GM12865 (cell line): ENCODE data around the gene UAP1L1.

Source experiments
- DNase-seq: peaks from one replicate; pipeline ENCODE4 v3.0.0; 2010; ENCODE audit warnings: low read depth
- H3K4me3 ChIP-seq: 2 replicates; pipeline ENCODE4 v1.5.1; 2011; ENCODE audit warnings: mild to moderate bottlenecking, low read depth, low read length, control low read depth
- TF ChIP-seq, protein P1 (sequence below): IDR thresholded peaks from 2 replicates; pipeline ENCODE4 v1.5.1; 2011; ENCODE audit warnings: low read length, control low read depth, low read depth, inconsistent platforms; ENCODE audit not compliant: insufficient read depth; ENCODE audit errors: missing control alignments

UAP1L1 gene

DNA sequence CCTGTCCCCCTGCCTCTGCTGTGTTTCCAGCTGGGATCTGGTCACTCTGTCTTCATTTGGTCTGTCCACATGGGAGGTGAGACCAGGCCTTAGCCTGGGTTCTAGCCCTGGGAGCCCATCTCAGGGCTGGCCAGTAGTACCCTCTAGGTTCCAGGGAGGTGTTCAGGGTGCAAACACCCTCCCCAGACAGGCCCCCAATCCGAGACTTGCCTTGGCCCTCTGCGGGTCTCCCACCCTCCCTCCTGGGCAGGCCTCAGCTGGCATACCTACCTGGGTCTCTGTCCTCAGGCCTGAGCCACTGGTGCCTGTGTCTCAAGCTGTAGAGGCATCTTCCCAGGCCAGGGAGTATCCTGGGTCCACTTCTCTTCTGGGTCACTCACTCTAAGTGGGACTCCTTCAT lies 6.0 kb upstream of the UAP1L1 start:
- H3K4me3 ChIP-seq = peak overlapping the region; percentile 61
- DNase-seq = no peak
- TF ChIP-seq, protein P1, sequence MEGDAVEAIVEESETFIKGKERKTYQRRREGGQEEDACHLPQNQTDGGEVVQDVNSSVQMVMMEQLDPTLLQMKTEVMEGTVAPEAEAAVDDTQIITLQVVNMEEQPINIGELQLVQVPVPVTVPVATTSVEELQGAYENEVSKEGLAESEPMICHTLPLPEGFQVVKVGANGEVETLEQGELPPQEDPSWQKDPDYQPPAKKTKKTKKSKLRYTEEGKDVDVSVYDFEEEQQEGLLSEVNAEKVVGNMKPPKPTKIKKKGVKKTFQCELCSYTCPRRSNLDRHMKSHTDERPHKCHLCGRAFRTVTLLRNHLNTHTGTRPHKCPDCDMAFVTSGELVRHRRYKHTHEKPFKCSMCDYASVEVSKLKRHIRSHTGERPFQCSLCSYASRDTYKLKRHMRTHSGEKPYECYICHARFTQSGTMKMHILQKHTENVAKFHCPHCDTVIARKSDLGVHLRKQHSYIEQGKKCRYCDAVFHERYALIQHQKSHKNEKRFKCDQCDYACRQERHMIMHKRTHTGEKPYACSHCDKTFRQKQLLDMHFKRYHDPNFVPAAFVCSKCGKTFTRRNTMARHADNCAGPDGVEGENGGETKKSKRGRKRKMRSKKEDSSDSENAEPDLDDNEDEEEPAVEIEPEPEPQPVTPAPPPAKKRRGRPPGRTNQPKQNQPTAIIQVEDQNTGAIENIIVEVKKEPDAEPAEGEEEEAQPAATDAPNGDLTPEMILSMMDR = no peak

DNA sequence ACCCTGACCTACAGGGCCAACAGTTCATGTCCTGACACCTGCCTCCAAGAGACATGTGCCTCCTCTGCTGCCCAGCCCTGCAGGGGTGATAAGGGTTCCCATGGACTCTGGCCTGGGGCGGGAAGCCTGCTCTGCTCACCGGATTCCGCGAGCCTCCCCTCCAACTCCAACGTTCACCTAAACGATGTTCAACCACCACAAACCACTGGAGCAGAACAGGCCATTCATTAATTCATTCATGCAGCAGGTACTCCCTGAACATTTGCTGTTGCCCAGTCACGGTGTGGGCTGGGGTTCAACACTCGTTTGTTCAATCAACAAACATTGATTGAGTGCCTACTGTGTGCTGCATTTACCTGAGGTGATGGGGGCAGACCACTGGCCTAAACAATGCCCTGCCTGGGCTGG lies 3.3 kb upstream of the UAP1L1 start:
- DNase-seq = no peak
- TF ChIP-seq, protein P1 = no peak
- no peak overlapping the region for H3K4me3 ChIP-seq

DNA sequence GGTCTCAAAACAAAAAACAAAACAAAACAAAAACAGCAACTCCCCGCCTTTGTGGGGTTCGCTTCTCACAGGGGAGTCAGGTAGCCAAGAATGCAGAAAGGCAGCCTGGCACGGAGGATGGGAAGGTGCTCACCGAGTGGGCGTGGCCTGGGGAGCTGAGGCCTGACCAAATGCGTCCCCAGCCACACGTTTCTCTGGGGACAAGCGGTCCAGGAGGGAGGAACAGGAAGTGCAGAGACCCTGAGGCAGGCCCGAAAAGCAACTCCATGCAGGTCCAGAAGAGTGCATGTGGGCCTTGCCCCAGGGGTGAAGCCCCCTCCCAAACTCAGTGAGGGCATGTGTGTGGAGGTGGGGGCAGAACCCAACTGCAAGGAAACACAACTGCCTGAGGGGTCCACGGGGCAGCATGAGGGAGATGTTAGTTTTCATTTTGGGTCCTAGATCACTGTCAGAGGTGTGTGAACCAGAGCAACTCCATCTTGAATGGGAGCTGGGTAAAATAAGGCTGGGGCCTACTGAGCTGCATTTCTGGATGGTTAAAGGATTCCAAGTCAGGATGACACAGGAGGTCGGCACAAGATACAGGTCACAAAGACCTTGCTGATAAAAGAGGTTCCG lies 2.6 kb upstream of the UAP1L1 start:
- TF ChIP-seq, protein P1 = no peak
- no peak overlapping the region for H3K4me3 ChIP-seq
- DNase-seq = peak; percentile 72

GRCh38 chr9:137075275-137075775 lies 2.0 kb upstream of the UAP1L1 start:
- TF ChIP-seq, protein P1 = no peak
- H3K4me3 ChIP-seq = no peak overlapping the region
- no peak for DNase-seq

- H3K4me3 ChIP-seq = peak overlapping the region; percentile 49
- TF ChIP-seq, protein P1 = no peak
- DNase-seq = no peak
Measured at GRCh38 chr9:137076636-137077009, 694 bp upstream of the UAP1L1 start.

- H3K4me3 ChIP-seq = peak overlapping the region; percentile 73
- TF ChIP-seq, protein P1 = no peak
- DNase-seq = peak; percentile 66
Measured at GRCh38 chr9:137077758-137078693, 709 bp downstream of the UAP1L1 start.
